Inflammatory macrophage treated with lipopolysaccharide for 4 hours (primary cell): ENCODE measurements around the gene AMDHD2.
A peak's percentile ranks its signal among the peaks of the same experiment; 100 is the strongest.
"Not testable (repeated sequence)": the region's sequence is repeated elsewhere in the genome, so short reads cannot be mapped to it uniquely, and the experiment has no call there.

Experiments used
- DNase-seq: peaks from one replicate; pipeline ENCODE4 v3.0.0-alpha.2; 2020

The AMDHD2 gene

DNA sequence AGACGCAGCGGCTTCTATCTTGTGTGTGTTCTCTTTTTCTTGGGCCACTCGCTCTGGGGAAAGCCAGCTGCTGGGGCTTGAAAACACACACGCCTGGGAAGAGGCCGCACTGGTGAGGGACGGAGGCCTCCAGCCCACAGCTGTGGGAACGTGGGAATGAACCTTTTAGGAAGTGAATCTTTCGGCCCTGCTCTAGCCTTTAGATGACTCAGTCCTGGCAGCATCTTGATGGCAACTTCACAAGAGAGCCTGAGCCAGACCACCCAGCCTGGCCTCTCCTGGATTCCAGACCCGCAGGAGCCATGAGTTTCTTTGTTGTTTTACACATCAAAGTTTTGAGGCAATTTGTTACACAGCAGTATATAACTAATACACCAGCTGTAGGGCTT lies 15.4 kb downstream of the AMDHD2 start:
- DNase-seq, result peak; percentile 97

- peak; percentile 98 for DNase-seq
Measured at GRCh38 chr16:2537451-2538379, 17.5 kb downstream of the AMDHD2 start, which contains the start of gene PDPK1. TSS of gene PDPK1 (plus strand) at chr16:2538021. CDS start at chr16:2538113, 92 bp downstream.

DNA sequence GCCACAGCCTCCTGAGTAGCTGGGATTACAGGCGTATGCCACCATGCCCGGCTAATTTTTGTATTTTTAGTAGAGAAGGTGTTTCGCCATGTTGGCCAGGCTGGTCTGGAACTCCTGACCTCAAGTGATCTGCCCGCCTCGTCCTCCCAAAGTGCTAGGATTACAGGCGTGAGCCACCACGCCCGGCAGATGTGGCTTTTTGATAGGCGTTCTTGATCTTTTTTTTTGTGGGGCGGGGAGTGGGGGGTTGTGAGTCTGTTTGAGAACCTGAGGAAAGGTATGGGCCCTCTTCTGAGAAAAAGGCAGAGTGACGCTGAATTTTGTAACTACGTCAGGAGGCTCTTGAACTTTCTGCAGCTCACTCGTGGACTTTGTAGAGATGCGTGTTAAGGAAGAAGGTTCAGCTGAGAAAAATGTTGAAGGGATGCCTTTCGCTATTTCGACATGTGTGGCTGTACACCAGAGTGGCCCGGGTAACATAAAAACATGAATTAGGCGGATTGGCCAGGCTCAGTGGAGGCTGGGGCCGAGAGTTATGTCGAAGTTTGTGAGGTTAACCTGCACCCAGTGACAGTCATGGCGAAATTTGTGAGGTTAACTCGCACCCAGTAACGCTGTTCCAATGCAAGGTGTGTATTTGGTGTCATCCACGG lies 19.1 kb downstream of the AMDHD2 start:
- not testable (repeated sequence) for DNase-seq

DNA sequence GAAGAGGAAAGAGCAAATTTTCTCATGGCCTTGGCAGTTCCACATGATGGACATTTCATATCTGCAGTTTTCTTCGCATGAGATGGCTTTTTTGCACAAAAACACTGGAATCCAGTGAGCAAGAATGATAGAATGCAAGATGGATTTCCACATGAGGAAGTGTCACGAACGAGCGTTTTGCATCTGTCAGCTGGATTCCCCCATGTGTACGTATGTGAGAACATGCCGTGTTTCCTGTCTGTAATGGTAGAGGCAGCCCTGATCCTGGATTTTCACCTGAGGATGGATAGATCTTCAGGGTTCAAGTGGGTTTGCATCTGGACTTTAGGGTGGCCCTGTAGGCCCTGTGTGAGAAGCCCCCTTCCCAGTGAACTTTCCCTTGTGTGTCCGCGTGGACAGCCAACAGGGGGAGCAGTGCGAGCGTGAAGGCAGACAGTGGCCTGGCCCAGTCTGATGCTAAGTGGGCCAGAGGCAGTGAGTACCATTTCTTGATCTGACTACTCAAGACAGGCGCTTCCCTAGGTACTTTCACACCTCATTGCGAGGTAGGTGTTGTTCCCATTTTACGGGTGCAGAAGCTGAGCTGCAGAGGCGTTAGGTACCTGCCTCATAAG lies 19.8 kb downstream of the AMDHD2 start:
- peak; percentile 36 for DNase-seq

DNA sequence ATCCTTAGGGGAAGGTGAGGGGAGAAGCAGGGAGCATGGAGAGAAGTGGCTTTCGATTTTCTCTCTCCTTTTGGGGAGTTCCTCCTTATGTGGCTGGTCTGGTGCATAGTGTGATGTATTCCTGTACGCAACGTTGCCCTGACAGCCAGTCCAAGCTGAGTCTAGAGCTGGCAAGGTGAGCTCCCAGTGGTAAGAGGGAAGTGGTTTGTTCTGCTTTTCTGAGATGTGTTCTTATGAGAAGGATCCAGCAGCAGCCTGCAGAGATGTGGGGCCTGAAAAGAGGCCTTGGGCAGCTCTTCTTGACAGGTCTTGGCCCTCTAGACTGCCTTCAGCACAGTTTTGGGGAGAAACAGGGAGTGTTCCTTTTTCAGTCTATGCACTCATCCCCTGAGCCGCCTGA lies 20.7 kb downstream of the AMDHD2 start:
- DNase-seq, result not testable (repeated sequence)

- not testable (repeated sequence) for DNase-seq
Measured at GRCh38 chr16:2541409-2541808, 21.2 kb downstream of the AMDHD2 start.

GRCh38 chr16:2543771-2544170 lies 23.6 kb downstream of the AMDHD2 start:
- DNase-seq, result not testable (repeated sequence)

DNA sequence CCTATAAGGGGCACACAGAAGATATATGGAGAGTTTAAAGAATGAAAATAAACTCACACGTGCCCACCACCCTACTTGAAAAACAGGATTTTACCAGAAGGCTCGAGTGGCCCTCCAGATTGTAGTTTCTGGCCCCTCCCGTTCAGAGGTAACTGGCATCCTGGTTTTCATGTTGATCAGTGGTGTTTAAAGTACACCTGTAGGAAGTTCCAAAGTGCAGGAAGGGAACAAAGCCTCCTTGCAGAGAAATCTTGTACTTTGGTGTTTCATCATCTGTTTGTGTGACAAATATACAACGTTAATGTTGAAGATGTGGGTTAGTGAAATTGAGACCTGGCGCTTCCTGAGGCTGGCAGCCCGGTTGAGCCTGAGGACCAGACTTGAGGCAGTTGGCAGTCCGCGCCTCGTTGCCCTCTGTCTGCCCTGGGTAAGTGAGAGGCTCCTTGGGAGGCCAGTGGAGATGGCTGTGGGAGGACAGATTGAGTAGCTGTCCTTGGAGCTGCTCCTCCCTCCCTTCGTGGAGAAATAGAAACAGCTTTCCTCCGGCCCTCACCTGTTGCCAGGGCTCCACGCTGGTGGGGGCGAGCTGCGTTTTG lies 30.2 kb downstream of the AMDHD2 start:
- DNase-seq, result not testable (repeated sequence)

- DNase-seq, result peak; percentile 26
Measured at GRCh38 chr16:2551420-2551889, 31.3 kb downstream of the AMDHD2 start.

DNA sequence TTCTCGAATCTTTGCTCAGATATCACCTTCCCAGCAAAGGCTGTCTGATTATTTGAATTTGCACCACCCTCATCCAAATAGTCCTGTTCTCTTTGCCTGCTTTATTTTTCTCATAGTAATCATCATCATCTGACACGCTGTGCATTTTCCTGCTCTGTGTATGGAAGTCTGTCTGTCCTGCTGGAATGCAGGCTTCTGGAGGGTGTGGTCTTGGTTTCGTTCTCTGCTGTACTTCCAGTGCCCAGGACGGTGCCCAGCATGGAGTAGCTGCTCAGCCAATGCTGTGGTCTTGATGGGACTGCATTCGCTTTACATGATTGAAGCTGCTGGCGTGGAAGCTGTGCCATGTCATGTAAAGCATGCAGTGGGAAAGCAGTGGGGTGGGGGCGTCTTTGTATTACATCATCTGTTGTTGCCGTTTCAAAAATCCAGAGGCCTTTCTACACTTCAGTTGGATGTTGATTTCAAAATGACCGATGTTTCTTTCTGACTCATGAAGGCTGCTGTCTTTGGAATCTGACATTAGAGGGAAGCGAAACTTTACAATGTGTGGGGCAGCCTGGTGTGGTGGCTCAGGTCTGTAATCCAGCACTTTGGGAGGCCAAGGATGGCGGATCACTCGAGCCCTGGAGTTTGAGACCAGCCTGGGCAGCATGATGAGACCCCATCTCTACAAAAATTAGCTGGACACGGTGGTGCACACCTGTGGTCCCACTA lies 34.7 kb downstream of the AMDHD2 start:
- not testable (repeated sequence) for DNase-seq

DNA sequence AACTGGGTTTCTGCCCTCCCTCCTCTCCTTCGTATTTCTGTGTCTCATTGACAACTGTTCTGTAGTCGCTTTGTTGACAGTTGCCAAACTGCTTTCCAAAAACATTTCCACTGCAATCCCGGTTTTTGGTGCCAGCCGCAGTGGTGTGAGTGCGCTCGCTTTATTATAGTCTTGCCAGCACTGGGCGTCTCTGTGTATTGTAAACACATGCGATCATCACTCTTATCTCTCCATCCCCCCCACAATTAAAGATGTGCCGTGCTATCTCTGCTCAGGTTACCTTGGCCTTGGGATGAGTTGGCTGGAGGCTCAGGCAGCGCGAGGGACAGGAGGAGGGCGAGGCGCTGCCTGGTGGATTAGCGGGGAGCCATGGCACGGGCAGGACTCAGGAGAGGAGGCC lies 37.0 kb downstream of the AMDHD2 start:
- DNase-seq, result not testable (repeated sequence)

GRCh38 chr16:2560131-2560797 lies 40.1 kb downstream of the AMDHD2 start:
- DNase-seq, result not testable (repeated sequence)

DNA sequence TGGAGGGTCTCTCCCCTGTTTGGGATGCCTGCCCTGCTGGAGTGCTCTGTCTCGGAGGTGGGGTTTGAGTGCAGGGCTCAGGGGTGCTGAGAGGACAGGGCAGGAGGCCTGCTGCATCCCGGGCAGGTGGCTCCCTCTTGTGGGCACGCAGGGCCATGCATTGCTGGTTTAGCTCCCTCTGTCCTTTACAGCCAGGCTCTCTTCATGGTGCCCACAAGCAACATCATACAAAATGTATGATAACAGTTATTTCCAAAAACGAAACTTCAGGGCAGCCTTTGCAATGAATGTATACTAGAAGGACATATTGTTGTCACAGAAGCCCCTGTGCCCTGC lies 40.6 kb downstream of the AMDHD2 start:
- not testable (repeated sequence) for DNase-seq

DNA sequence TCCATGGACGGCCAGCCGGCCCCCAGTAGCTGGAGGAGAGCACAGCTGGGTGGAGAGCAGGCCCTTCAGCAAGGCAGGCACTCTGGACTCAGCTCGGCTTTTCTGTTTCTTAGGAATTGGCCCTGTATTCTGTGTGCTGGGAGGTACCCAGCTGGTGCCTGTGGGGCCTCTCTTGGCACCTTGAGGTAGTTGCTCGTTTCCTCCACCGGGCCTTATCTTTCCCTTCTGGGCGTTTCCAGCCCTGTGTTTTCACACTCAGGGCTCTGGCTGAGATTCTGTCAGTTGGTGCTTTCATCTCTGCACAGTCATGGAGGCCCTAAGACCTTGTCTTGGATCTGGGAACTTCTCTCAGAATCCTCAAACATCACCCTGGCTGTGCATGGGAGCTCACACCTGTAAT lies 47.3 kb downstream of the AMDHD2 start:
- DNase-seq, result not testable (repeated sequence)

DNA sequence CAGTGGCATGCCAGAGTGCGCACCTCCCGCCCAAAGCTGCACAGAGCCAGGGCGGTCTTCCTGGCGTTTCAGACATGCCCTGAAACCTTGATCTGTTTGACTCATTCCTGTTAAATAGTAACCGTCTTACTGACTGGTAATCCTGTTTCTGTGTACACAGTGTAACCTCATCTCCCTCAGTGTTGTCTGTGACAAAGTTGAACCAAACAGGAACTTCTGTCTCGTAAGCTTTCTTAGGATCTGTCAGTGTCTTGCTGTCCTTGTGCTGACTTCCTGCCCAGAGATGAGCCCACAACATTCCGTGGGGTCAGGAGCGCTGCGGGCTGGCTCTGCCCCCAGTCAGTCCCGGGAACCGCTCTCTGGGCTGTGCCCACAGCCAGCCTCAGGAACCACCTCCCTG lies 48.4 kb downstream of the AMDHD2 start:
- not testable (repeated sequence) for DNase-seq

DNA sequence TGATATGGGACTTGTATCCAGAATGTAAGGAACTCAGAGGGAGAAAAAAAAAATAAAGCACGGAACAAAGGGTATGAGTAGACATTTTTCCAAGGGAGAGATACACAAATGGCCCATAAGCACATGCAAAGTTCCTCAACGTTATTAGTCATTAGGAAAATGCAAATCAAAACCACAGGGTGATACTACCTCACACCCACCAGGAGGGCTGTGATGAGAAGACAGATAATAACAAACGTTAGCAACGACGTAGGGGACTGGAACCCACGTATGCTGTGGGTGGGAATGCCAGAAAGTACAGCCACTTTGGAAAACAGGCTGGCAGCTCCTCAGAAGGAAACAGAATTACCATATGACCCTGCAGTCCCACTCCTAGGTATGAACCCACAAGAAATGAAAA lies 52.5 kb downstream of the AMDHD2 start:
- not testable (repeated sequence) for DNase-seq

DNA sequence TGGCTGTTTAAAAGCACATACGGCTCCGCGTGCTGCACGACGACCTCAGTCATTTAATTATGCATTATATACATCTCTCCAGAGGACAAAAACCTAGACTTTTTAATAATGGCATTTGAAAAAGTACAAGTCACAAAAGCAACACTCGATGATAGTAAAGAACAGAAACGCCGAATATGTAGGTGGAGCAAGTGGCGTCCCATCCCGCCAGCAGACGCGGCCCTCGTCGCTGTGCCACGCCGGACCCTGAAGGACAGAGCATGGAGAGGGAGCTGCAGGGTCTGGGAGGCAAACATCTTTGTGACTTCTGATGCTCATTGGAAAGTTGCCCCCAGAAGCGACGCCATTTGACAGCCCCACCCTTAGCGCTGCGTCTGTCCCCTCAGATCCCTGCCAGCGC lies 55.7 kb downstream of the AMDHD2 start:
- not testable (repeated sequence) for DNase-seq

DNA sequence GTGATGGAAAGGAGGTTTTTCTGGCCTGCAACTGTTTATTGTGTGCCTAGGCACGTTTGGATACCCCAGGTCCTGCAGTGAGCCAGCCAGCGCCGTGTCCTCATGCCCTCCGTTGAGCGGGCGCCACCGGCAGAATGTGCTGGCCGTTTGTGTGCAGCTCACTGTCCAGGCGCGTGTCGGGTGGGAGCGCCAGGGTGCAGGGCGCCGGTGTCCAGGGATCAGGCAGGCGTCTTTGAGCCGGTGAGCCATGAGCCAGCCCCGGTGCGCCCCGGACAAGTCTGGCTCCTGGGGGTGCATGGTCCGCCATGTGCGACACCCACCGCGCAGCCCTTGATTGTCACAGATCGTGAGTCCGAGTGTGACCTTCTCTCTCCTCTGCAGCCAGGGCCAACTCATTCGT lies 56.9 kb downstream of the AMDHD2 start:
- not testable (repeated sequence) for DNase-seq

GRCh38 chr16:2578905-2579304 lies 58.7 kb downstream of the AMDHD2 start:
- not testable (repeated sequence) for DNase-seq

DNA sequence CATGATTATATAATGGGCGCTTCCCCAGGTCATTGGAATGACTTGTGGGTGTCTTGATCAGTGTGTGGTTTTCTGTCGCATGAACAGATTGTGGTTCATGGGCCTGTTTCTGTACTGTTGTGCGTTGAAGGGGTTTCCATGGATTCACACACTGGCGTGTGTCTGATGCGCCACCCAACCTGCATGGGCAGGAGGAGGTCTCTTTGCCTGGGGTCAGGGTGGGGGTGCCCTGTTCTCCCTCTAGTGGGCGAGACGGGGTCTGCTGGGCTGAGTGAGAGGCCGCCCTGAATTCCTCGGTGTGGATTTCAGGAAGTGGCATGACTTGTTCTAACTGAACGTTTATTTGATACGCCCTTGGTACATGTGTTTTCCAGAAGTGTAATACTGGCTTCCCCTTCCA lies 60.0 kb downstream of the AMDHD2 start:
- DNase-seq, result not testable (repeated sequence)

- not testable (repeated sequence) for DNase-seq
Measured at GRCh38 chr16:2580818-2581217, 60.6 kb downstream of the AMDHD2 start.
